MCF 10A (cell line): ENCODE data around the gene ZFP36L2. TPM values are rescaled to one million over a fixed set of nuclear protein-coding genes. Genes with fewer than 3 reads are reported as not detected.
A peak's percentile ranks its signal among the peaks of the same experiment; 100 is the strongest.

Experiments used
- BruUV-seq: library from RNA; stranded (reverse); fragments of 400-500 nt; replicated peaks from 2 replicates; lab custom pipeline; 2021; lab: Mats Ljungman, UMichigan
- CTCF ChIA-PET: fragments of 300-600 bp; sonication (Branson Sonifier 250); formaldehyde crosslinking; extraction: SDS; loops from one replicate; lab custom pipeline; 2021; ENCODE audit warnings: antibody characterized with exemption, inconsistent platforms; lab: Yijun Ruan, JAX
- POLR2A ChIA-PET: fragments of 300-600, 350-650 bp; sonication (Branson Sonifier 250); formaldehyde crosslinking; extraction: SDS; loops from one replicate; lab custom pipeline; 2020; ENCODE audit warnings: antibody characterized with exemption, inconsistent platforms; lab: Yijun Ruan, JAX
- DNase-seq: peaks from one replicate; pipeline ENCODE4 v3.0.0-alpha.2; 2018; ENCODE audit not compliant: unreplicated experiment
- H3K27ac Mint-ChIP-seq: one replicate; pipeline ENCODE4 v1.8.0; 2022; ENCODE audit warnings: mild to moderate bottlenecking, low read depth, mixed read lengths; ENCODE audit not compliant: unreplicated experiment
- H3K27me3 Mint-ChIP-seq: one replicate; pipeline ENCODE4 v1.8.0; 2022; ENCODE audit warnings: mixed read lengths; ENCODE audit not compliant: insufficient read depth, unreplicated experiment
- H3K36me3 Mint-ChIP-seq: one replicate; pipeline ENCODE4 v1.8.0; 2022; ENCODE audit warnings: mild to moderate bottlenecking, moderate library complexity, mixed read lengths; ENCODE audit not compliant: insufficient read depth, unreplicated experiment
- H3K4me1 Mint-ChIP-seq: one replicate; pipeline ENCODE4 v1.8.0; 2022; ENCODE audit warnings: mixed read lengths; ENCODE audit not compliant: insufficient read depth, unreplicated experiment
- H3K4me3 Mint-ChIP-seq: one replicate; pipeline ENCODE4 v1.8.0; 2022; ENCODE audit warnings: mild to moderate bottlenecking, moderate library complexity, mixed read lengths; ENCODE audit not compliant: unreplicated experiment
- H3K9me3 Mint-ChIP-seq: one replicate; pipeline ENCODE4 v1.8.0; 2022; ENCODE audit warnings: mixed read lengths; ENCODE audit not compliant: unreplicated experiment
- CTCF ChIP-seq: fragments of 200-600 bp; IDR thresholded peaks from one replicate; pipeline ENCODE4 v1.8.0; 2022; ENCODE audit warnings: antibody characterized with exemption, mild to moderate bottlenecking; ENCODE audit not compliant: unreplicated experiment
- intact Hi-C: fragments of 100-400 bp; cut with micrococcal nuclease; formaldehyde crosslinking; loops from 2 replicates; pipeline ENCODE4 v1.14.1; 2022
- total RNA-seq: library from RNA; stranded (reverse); gene quantifications from 2 replicates; pipeline ENCODE4 v1.2.3, GENCODE V29; 2022

Gene ZFP36L2
- total RNA-seq, 1 experiment from 2014 or later = 162 TPM

GRCh38 chr2:43268066-43268953 lies 41.9 kb upstream of the ZFP36L2 start:
- BruUV-seq = no TSS peak
- Mint-ChIP-seq H3K36me3 (peaks cover 36% of the 10 kb centered on the region), H3K27me3 (no peaks in the 10 kb centered on the region), H3K4me3 (no peak overlapping the region), H3K27ac (peak overlapping the region; percentile 81), H3K4me1 (peaks cover 23% of the 10 kb centered on the region), H3K9me3 (no peaks in the 10 kb centered on the region)
- ChIA-PET CTCF (no interaction called here), POLR2A (interaction anchor here (0.6 to 1.2 kb wide), 2 partner anchors 9 to 414 kb away, joined by 3 read pairs; no protein-coding TSS in a partner anchor)
- DNase-seq = no peak
- TF ChIP-seq CTCF = no peak
- intact Hi-C loops = no loop called here

GRCh38 chr2:43267381-43267780 lies 41.0 kb upstream of the ZFP36L2 start:
- Mint-ChIP-seq H3K27ac (peak overlapping the region; percentile 79), H3K9me3 (no peaks in the 10 kb centered on the region), H3K4me3 (no peak overlapping the region), H3K36me3 (peaks cover 30% of the 10 kb centered on the region), H3K4me1 (peaks cover 23% of the 10 kb centered on the region), H3K27me3 (no peaks in the 10 kb centered on the region)
- no TSS peak for BruUV-seq
- POLR2A ChIA-PET = interaction anchor here (1.2 kb wide), 1 partner anchor 10 kb away, joined by 3 read pairs; no protein-coding TSS in a partner anchor
- CTCF ChIA-PET = interaction anchor here (0.7 kb wide), 1 partner anchor 218 kb away, joined by 3 read pairs; no protein-coding TSS in a partner anchor
- intact Hi-C loops = no loop called here
- no peak for DNase-seq
- no peak for TF ChIP-seq CTCF

GRCh38 chr2:43266711-43267111 lies 40.3 kb upstream of the ZFP36L2 start:
- peak overlapping the region; percentile 79 for H3K27ac Mint-ChIP-seq
- H3K4me1 Mint-ChIP-seq = peaks cover 23% of the 10 kb centered on the region
- POLR2A ChIA-PET = no interaction called here
- TF ChIP-seq CTCF = no peak
- peaks cover 34% of the 10 kb centered on the region for H3K36me3 Mint-ChIP-seq
- no TSS peak for BruUV-seq
- intact Hi-C loops = no loop called here
- H3K9me3 Mint-ChIP-seq = no peaks in the 10 kb centered on the region
- no peak overlapping the region for H3K4me3 Mint-ChIP-seq
- no peaks in the 10 kb centered on the region for H3K27me3 Mint-ChIP-seq
- no peak for DNase-seq
- CTCF ChIA-PET = interaction anchor here (0.7 kb wide), 1 partner anchor 218 kb away, joined by 3 read pairs; no protein-coding TSS in a partner anchor

- intact Hi-C loops = no loop called here
- no peak for DNase-seq
- POLR2A ChIA-PET = no interaction called here
- peaks cover 22% of the 10 kb centered on the region for H3K4me1 Mint-ChIP-seq
- H3K9me3 Mint-ChIP-seq = no peaks in the 10 kb centered on the region
- peaks cover 30% of the 10 kb centered on the region for H3K36me3 Mint-ChIP-seq
- TF ChIP-seq CTCF = no peak
- BruUV-seq = no TSS peak
- H3K27ac Mint-ChIP-seq = no peak overlapping the region
- no peak overlapping the region for H3K4me3 Mint-ChIP-seq
- CTCF ChIA-PET = no interaction called here
- H3K27me3 Mint-ChIP-seq = no peaks in the 10 kb centered on the region
Observed at GRCh38 chr2:43265421-43265820, 39.0 kb upstream of the ZFP36L2 start.
